Measurements from ENCODE around the gene LTBP1. TPM values are rescaled to one million over a fixed set of nuclear protein-coding genes. Genes with fewer than 3 reads are reported as not detected.

Gene LTBP1
- total RNA-seq, 3 donors from 2014 or later: 13.3 to 18.7 (median 17.4) TPM

GRCh38 chr2:33197198-33197938 is 250.6 kb downstream of the LTBP1 start:
- H3K4me1 ChIP-seq: no peaks in the 10 kb centered on the region

GRCh38 chr2:33202641-33203522 is 256.1 kb downstream of the LTBP1 start:
- H3K27me3 ChIP-seq: no peaks in the 10 kb centered on the region
- no peak overlapping the region for H3K4me3 ChIP-seq
- H3K9me3 ChIP-seq: no peaks in the 10 kb centered on the region
- TF ChIP-seq CTCF (IDR thresholded peaks at IDR 0.05): no peak
- TF ChIP-seq POLR2A (IDR thresholded peaks at IDR 0.05): no peak
- TF ChIP-seq POLR2AphosphoS5 (IDR thresholded peaks at IDR 0.05): no peak
- no peaks in the 10 kb centered on the region for H3K4me1 ChIP-seq
- intact Hi-C loops (cut with DNase I; ENCODE audit: low total_unique reads): no loop called here
- H3K27ac ChIP-seq: no peak overlapping the region
- no peak for DNase-seq (ENCODE audit: low spot score in 2 of 2)
- no peaks in the 10 kb centered on the region for H3K36me3 ChIP-seq

More at GRCh38 chr2:33197198-33197938, 250.6 kb downstream of the LTBP1 start:
- intact Hi-C loops (cut with DNase I; ENCODE audit: low total_unique reads): no loop called here
- Histone ChIP-seq H3K9me3 (no peaks in the 10 kb centered on the region), H3K27ac (no peak overlapping the region), H3K27me3 (no peaks in the 10 kb centered on the region), H3K36me3 (no peaks in the 10 kb centered on the region), H3K4me3 (no peak overlapping the region)
- TF ChIP-seq POLR2AphosphoS5 (IDR thresholded peaks at IDR 0.05) (no peak), POLR2A (IDR thresholded peaks at IDR 0.05) (no peak), CTCF (IDR thresholded peaks at IDR 0.05) (no peak)
- DNase-seq (ENCODE audit: low spot score in 2 of 2): no peak

GRCh38 chr2:33204945-33205344 is 258.2 kb downstream of the LTBP1 start:
- intact Hi-C loops (cut with DNase I; ENCODE audit: low total_unique reads): no loop called here
- no peak for DNase-seq (ENCODE audit: low spot score in 2 of 2)
- Histone ChIP-seq H3K9me3 (no peaks in the 10 kb centered on the region), H3K36me3 (no peaks in the 10 kb centered on the region), H3K4me3 (no peak overlapping the region), H3K4me1 (no peaks in the 10 kb centered on the region), H3K27ac (no peak overlapping the region), H3K27me3 (no peaks in the 10 kb centered on the region)
- TF ChIP-seq POLR2AphosphoS5 (IDR thresholded peaks at IDR 0.05): no peak
- TF ChIP-seq POLR2A (IDR thresholded peaks at IDR 0.05): no peak
- no peak for TF ChIP-seq CTCF (IDR thresholded peaks at IDR 0.05)

- no peaks in the 10 kb centered on the region for H3K36me3 ChIP-seq
- H3K27ac ChIP-seq: no peak overlapping the region
- H3K4me1 ChIP-seq: no peaks in the 10 kb centered on the region
- no peaks in the 10 kb centered on the region for H3K9me3 ChIP-seq
- H3K4me3 ChIP-seq: no peak overlapping the region
- intact Hi-C loops (cut with DNase I; ENCODE audit: low total_unique reads): no loop called here
- H3K27me3 ChIP-seq: no peaks in the 10 kb centered on the region
- DNase-seq (ENCODE audit: low spot score in 2 of 2): no peak
- TF ChIP-seq POLR2AphosphoS5 (IDR thresholded peaks at IDR 0.05) (no peak), POLR2A (IDR thresholded peaks at IDR 0.05) (no peak), CTCF (IDR thresholded peaks at IDR 0.05) (no peak)
These were observed 259.1 kb downstream of the LTBP1 start for GRCh38 chr2:33205693-33206434.

All from breast epithelium (tissue), 4 donors.